AG09309 (cell line): ENCODE measurements around the gene MOV10L1.

Source experiments
- DNase-seq: peaks from one replicate; pipeline ENCODE4 v3.0.0-alpha.2; 2010; ENCODE audit warnings: low read depth
- H3K4me3 ChIP-seq: 2 replicates; pipeline ENCODE4 v1.5.1; 2011; ENCODE audit warnings: mild to moderate bottlenecking, low read depth, low read length, moderate library complexity; ENCODE audit not compliant: control insufficient read depth
- TF ChIP-seq, protein P1 (sequence below): IDR thresholded peaks from 2 replicates; pipeline ENCODE4 v1.5.1; 2011; ENCODE audit warnings: mild to moderate bottlenecking, low read depth, low read length, inconsistent platforms; ENCODE audit not compliant: insufficient read depth, control insufficient read depth; ENCODE audit errors: missing control alignments

MOV10L1 gene

DNA sequence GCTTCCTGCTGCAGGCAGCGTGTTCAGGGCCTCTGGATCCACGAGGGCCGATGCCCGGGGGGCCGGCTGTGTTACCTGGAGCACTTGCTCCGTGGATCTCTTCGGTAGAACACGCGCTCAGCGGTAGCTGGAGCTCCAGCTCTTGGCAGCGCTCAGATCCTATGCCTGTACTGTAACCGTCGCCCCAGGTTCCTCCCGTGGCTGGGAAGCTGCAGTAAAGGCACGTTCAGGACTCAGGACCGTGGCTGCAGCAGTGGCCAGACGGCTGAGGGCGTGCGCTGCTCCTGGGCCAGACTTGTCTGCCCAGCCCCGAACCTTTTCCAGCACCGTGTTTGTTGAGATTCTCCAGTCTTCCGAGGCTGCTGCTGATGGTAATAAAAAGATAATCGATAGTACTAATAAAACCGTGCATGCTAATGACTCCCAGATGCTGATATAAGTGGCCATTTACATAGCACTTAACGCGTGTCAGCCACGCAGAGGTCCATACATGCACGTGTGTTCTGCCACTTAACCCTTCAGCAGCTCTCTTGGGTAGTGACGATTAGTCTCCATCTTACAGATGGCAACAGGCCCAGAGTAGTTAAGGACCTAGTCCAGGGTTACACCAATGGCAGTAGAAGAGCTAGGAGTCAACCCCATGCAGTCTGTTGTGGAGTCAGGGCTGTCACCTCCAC is 1.4 kb downstream of the MOV10L1 start:
- TF ChIP-seq, protein P1, sequence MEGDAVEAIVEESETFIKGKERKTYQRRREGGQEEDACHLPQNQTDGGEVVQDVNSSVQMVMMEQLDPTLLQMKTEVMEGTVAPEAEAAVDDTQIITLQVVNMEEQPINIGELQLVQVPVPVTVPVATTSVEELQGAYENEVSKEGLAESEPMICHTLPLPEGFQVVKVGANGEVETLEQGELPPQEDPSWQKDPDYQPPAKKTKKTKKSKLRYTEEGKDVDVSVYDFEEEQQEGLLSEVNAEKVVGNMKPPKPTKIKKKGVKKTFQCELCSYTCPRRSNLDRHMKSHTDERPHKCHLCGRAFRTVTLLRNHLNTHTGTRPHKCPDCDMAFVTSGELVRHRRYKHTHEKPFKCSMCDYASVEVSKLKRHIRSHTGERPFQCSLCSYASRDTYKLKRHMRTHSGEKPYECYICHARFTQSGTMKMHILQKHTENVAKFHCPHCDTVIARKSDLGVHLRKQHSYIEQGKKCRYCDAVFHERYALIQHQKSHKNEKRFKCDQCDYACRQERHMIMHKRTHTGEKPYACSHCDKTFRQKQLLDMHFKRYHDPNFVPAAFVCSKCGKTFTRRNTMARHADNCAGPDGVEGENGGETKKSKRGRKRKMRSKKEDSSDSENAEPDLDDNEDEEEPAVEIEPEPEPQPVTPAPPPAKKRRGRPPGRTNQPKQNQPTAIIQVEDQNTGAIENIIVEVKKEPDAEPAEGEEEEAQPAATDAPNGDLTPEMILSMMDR = no peak
- DNase-seq = no peak
- no peak overlapping the region for H3K4me3 ChIP-seq

DNA sequence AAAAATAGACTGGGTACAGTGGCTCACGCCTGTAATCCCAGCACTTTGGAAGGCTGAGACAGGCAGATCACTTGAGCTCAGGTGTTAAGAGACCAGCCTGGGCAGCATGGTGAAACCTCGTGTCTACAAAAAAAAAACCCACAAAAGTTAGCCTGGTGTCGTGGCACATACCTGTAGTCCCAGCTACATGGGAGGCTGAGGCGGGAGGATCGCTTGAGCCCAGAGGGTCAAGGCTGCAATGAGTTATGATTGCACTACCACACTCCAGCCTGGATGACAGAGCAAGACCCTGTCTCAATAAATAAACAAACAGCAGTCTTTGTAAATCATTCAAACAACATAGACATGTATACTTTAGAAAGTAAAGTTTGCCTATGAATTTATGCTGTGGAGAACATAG is 2.5 kb downstream of the MOV10L1 start:
- H3K4me3 ChIP-seq = no peak overlapping the region
- no peak for DNase-seq
- TF ChIP-seq, protein P1 = no peak

DNA sequence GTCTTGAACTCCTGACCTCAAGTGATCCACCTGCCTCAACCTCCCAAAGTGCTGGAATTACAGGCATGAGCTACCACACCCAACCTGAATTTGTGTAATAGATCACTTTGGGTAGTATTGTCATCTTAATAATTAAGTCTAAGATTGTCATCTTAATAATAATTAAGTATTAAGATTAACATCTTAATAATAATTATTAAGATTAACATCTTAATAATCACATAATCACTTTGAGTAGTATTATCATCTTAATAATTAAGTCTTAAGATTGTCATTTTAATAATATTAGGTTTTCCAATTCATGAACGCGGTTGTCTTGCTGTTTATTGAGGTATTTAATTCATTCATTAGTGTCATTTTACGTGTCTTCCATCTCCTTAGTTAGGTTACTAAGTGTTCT is 8.2 kb downstream of the MOV10L1 start:
- TF ChIP-seq, protein P1 = no peak
- DNase-seq = no peak

DNA sequence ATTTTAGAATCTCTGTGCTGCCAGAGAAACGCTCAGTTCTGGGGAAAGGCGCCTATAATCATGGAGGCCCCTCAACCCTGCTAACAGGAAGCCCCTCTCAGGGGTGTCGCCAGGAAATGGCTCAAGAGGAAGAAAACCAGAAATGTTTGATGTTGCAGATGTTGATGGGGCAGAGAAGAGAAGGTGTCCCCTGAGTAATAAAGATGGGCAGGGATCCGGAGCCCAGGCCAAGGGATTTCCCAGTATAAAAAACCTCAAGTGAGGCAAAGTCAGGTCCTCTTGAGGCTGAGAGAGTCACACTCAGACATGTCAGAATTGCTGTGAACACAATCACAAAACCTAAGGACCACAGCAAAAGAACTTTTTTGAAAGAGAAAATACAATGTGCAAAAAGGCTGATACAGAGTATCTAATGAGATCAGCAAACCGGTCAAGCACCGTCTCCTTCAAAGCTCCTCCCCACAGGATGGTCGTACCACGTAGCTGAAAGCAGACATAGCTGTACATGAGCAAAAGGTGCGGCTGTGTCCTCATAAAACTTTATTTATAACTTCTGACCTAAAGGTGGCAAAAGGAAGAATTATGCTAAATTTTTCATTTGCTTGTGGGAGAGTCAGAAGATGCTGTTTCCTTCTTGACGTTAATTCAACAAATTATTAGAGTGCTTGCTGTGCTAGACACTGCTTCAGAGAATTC is 12.2 kb downstream of the MOV10L1 start:
- TF ChIP-seq, protein P1 = no peak
- no peak overlapping the region for H3K4me3 ChIP-seq
- no peak for DNase-seq

More for the DNA sequence above, 8.2 kb downstream of the MOV10L1 start:
- no peak overlapping the region for H3K4me3 ChIP-seq

DNA sequence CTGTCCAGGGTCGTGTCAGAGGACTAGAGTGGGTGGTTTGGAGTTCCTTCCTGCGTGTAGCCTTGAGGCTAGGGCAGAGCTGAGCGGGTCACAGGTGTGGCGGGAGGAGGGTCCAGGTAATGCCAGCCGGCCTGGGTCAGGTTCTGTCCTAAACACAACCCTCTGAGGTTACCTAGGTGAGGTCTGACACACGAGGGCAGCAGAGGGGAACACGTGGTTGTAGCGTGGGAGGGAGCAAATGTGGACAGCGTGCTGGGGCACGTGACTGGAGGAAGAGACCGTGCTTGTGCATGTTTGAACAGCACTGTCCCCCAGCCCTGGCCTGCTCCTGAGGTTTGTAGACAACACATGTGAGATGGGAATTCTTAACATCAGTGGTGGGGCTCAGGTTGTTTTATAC is 13.1 kb downstream of the MOV10L1 start:
- DNase-seq = no peak
- TF ChIP-seq, protein P1 = no peak
- H3K4me3 ChIP-seq = no peak overlapping the region

DNA sequence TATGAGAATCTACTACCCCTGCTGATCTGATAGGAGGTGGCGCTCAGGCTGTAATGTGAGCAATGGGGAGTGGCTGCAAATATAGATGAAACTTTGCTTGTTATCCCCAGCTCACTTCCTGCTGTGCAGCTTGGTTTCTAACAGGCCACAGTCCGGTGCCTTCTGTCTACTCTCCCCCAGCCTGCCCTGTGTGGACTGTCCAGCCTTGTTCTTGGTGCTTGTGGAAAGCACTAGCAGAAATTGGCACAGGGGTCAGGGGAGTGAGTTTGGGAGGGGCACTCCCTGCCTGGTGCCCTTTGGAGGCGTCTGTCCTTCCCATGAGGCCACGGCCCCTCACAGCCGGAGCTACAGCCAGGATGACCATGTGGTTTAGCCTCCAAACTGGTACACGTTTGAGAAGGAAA is 14.3 kb downstream of the MOV10L1 start:
- H3K4me3 ChIP-seq = no peak overlapping the region
- DNase-seq = no peak

More for the DNA sequence above, 14.3 kb downstream of the MOV10L1 start:
- TF ChIP-seq, protein P1 = no peak
